Neural progenitor cell (in vitro differentiated cells): ENCODE data around the gene GJD4.

ENCODE experiments used
- EZH2 ChIP-seq: fragments of 200-600 bp; sonication (generic); IDR thresholded peaks from 2 replicates; pipeline ENCODE4 v1.6.1; 2017; ENCODE audit warnings: antibody characterized with exemption, mild to moderate bottlenecking, moderate library complexity
- EZH2phosphoT487 ChIP-seq: fragments of 200-600 bp; sonication (generic); IDR thresholded peaks from 2 replicates; pipeline ENCODE4 v1.6.1; 2017; ENCODE audit warnings: antibody characterized with exemption
- TF ChIP-seq, protein P1 (sequence below): fragments of 200-600 bp; sonication (generic); IDR thresholded peaks from 2 replicates; pipeline ENCODE4 v1.5.1; 2017; ENCODE audit warnings: antibody characterized with exemption, mild to moderate bottlenecking

DNA sequence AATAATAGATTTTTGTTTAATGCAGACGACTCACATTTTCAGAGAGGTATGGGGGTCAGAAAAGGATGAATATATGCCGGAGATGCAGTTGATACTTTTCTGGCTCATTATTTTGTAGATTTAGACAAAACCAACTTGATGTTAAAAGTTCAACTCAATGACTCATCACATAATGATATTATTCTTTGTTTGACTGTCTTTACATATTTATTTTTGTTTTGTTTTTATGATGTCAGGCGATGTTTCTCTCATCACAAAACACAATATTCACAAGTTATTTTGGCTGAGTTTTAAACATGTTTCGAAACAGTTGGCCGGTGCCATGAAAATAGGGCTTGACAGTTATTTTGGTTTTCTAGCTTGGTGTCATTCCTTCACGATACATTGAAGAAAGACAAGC is 1.3 kb downstream of the GJD4 start:
- TF ChIP-seq, protein P1, sequence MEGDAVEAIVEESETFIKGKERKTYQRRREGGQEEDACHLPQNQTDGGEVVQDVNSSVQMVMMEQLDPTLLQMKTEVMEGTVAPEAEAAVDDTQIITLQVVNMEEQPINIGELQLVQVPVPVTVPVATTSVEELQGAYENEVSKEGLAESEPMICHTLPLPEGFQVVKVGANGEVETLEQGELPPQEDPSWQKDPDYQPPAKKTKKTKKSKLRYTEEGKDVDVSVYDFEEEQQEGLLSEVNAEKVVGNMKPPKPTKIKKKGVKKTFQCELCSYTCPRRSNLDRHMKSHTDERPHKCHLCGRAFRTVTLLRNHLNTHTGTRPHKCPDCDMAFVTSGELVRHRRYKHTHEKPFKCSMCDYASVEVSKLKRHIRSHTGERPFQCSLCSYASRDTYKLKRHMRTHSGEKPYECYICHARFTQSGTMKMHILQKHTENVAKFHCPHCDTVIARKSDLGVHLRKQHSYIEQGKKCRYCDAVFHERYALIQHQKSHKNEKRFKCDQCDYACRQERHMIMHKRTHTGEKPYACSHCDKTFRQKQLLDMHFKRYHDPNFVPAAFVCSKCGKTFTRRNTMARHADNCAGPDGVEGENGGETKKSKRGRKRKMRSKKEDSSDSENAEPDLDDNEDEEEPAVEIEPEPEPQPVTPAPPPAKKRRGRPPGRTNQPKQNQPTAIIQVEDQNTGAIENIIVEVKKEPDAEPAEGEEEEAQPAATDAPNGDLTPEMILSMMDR = no peak
- TF ChIP-seq EZH2 = no peak
- no peak for TF ChIP-seq EZH2phosphoT487
